OCI-LY3 (cell line): ENCODE results near the gene NCOA1.

ENCODE experiments used
- H2AFZ ChIP-seq: fragments of 200-600, 300-600 bp; shearing (Covaris generic); 2 replicates; pipeline ENCODE4 v1.6.0; 2014; ENCODE audit warnings: antibody characterized with exemption, low read depth, low read length
- H3K27ac ChIP-seq: fragments of 200-600, 300-600 bp; sonication (generic); 2 replicates; pipeline ENCODE4 v1.5.1; 2014; ENCODE audit warnings: mild to moderate bottlenecking, low read length, moderate library complexity, mixed read lengths
- H3K27me3 ChIP-seq: fragments of 200-600, 300-600 bp; sonication (generic); 2 replicates; pipeline ENCODE4 v1.6.1; 2014; ENCODE audit warnings: low read depth, low read length, mixed read lengths
- H3K36me3 ChIP-seq: fragments of 200-600, 300-600 bp; sonication (generic); replicated peaks from 2 replicates; pipeline ENCODE3; 2014; ENCODE audit warnings: low read depth, low read length, mixed read lengths
- H3K4me1 ChIP-seq: fragments of 300-600, 200-600 bp; sonication (generic); 2 replicates; pipeline ENCODE4 v1.6.1; 2014; ENCODE audit warnings: low read length, mixed read lengths
- H3K4me2 ChIP-seq: fragments of 200-600, 300-600 bp; sonication (generic); 2 replicates; pipeline ENCODE4 v1.6.1; 2014; ENCODE audit warnings: low read length, mixed read lengths
- H3K4me3 ChIP-seq: fragments of 300-600, 200-600 bp; sonication (generic); 2 replicates; pipeline ENCODE4 v1.5.1; 2014; ENCODE audit warnings: antibody characterized with exemption, mild to moderate bottlenecking, low read length, moderate library complexity
- H3K79me2 ChIP-seq: fragments of 300-600, 200-600 bp; shearing (Covaris generic); 2 replicates; pipeline ENCODE4 v1.6.1; 2014; ENCODE audit warnings: mild to moderate bottlenecking, low read length, mixed read lengths
- H3K9ac ChIP-seq: fragments of 300-600, 200-600 bp; shearing (Covaris generic); 2 replicates; pipeline ENCODE4 v1.6.0; 2014; ENCODE audit warnings: mild to moderate bottlenecking, low read length, moderate library complexity
- H3K9me3 ChIP-seq: fragments of 200-600, 300-600 bp; shearing (Covaris generic); 2 replicates; pipeline ENCODE4 v1.6.1; 2014; ENCODE audit warnings: low read length, mixed read lengths; ENCODE audit not compliant: insufficient read depth
- H4K20me1 ChIP-seq: fragments of 200-600, 300-600 bp; sonication (generic); 2 replicates; pipeline ENCODE4 v1.6.1; 2016; ENCODE audit warnings: low read length, mixed read lengths; ENCODE audit not compliant: insufficient read depth
- CTCF ChIP-seq: fragments of 200-600, 300-600 bp; sonication (generic); IDR thresholded peaks from 2 replicates; pipeline ENCODE4 v1.5.1; 2014; ENCODE audit warnings: antibody characterized with exemption, low read length, low read depth
- EZH2phosphoT487 ChIP-seq: fragments of 200-600 bp; shearing (Covaris generic); IDR thresholded peaks from 2 replicates; pipeline ENCODE4 v1.6.1; 2018; ENCODE audit warnings: antibody characterized with exemption, mixed run types, low read depth

NCOA1 gene

DNA sequence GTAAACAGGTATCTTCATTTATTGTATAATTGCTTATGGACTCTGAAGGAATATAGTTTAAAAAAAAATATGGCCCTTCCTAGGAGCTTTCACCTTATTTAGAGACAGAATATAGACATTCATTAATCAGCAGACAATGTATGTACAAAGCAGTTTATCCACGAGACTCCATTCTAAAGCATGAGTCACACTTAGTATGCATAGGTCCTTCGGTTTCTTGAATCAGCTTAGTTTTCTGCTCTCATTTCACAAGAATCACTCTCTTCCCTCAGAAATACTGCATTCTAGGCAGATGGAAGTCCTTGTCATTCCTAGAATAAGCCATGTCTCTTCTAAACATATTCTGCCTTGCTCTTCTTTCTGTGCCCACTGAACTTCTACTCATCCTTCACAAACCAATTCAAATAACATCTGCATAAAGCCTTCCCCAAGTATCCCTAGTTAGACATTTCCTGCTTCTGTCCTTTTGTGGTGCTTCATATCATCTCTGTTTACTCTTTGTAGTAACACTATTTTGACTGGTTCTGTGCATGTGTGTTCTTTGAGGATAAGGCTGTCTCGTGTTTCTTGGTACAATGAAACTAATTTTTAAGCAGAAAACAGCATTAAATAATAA is 217.6 kb downstream of the NCOA1 start:
- no peak overlapping the region for H3K4me3 ChIP-seq
- no peaks in the 10 kb centered on the region for H4K20me1 ChIP-seq
- H3K27me3 ChIP-seq, result no peaks in the 10 kb centered on the region
- no peak overlapping the region for H3K9ac ChIP-seq
- H3K79me2 ChIP-seq, result no peaks in the 10 kb centered on the region
- TF ChIP-seq EZH2phosphoT487 (no peak), CTCF (no peak)
- H3K9me3 ChIP-seq, result no peaks in the 10 kb centered on the region
- H3K4me2 ChIP-seq, result no peak overlapping the region
- H3K36me3 ChIP-seq, result peaks cover 7% of the 10 kb centered on the region
- no peak overlapping the region for H3K27ac ChIP-seq
- no peaks in the 10 kb centered on the region for H3K4me1 ChIP-seq
- no peak overlapping the region for H2AFZ ChIP-seq

DNA sequence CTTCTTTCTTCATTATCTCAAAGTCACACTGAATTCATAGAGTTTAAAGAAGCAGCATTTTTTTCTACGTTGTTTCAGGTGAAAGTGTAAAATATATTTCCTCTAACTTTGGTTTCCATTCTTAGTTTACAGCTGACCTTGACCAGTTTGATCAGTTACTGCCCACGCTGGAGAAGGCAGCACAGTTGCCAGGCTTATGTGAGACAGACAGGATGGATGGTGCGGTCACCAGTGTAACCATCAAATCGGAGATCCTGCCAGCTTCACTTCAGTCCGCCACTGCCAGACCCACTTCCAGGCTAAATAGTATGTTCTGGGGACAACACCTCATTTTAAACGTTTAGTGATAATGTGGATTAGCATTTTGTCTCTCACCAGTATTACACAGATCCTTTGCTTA is 219.8 kb downstream of the NCOA1 start:
- Histone ChIP-seq H3K9ac (no peak overlapping the region), H3K79me2 (no peaks in the 10 kb centered on the region), H3K4me3 (no peak overlapping the region), H3K4me2 (no peak overlapping the region), H3K4me1 (no peaks in the 10 kb centered on the region), H3K36me3 (peaks cover 7% of the 10 kb centered on the region), H2AFZ (no peak overlapping the region), H4K20me1 (no peaks in the 10 kb centered on the region), H3K27ac (no peak overlapping the region), H3K27me3 (no peaks in the 10 kb centered on the region), H3K9me3 (no peaks in the 10 kb centered on the region)
- no peak for TF ChIP-seq EZH2phosphoT487
- TF ChIP-seq CTCF, result no peak

DNA sequence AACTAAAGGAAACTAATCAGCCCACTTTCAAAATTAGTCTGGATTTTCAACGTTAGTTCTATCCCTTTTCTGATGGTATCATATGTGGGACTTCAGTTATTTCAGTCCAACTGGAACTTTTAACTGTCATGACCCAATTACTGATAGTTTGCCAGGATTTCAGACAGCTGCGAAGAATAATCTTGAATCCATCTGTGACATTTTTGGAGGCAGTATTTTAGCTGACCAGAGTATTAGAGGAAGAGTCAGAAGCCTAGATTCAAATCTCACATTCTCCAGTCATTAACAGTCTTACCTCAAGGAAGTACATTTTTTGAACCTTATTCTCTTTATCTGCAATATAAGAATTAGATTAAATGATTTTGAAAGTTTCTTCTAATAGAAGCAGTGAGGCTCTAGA is 220.8 kb downstream of the NCOA1 start:
- H4K20me1 ChIP-seq, result no peaks in the 10 kb centered on the region
- H2AFZ ChIP-seq, result no peak overlapping the region
- H3K4me1 ChIP-seq, result no peaks in the 10 kb centered on the region
- no peak overlapping the region for H3K4me3 ChIP-seq
- H3K27ac ChIP-seq, result no peak overlapping the region
- no peaks in the 10 kb centered on the region for H3K79me2 ChIP-seq
- no peak for TF ChIP-seq EZH2phosphoT487
- H3K9ac ChIP-seq, result no peak overlapping the region
- no peaks in the 10 kb centered on the region for H3K9me3 ChIP-seq
- no peak overlapping the region for H3K4me2 ChIP-seq
- H3K27me3 ChIP-seq, result no peaks in the 10 kb centered on the region
- peaks cover 10% of the 10 kb centered on the region for H3K36me3 ChIP-seq

GRCh38 chr2:24712296-24712695 is 221.2 kb downstream of the NCOA1 start:
- Histone ChIP-seq H2AFZ (no peak overlapping the region), H3K4me1 (no peaks in the 10 kb centered on the region), H3K9ac (no peak overlapping the region), H3K4me2 (no peak overlapping the region), H3K9me3 (no peaks in the 10 kb centered on the region), H3K36me3 (peaks cover 10% of the 10 kb centered on the region), H3K4me3 (no peak overlapping the region), H3K27ac (no peak overlapping the region), H4K20me1 (no peaks in the 10 kb centered on the region), H3K27me3 (no peaks in the 10 kb centered on the region), H3K79me2 (no peaks in the 10 kb centered on the region)
- no peak for TF ChIP-seq EZH2phosphoT487
- no peak for TF ChIP-seq CTCF
